Epidermal melanocyte (primary cell): ENCODE data around the gene EEF1A1.
A peak's percentile ranks its signal among the peaks of the same experiment; 100 is the strongest.
"Not testable (repeated sequence)": the region's sequence is repeated elsewhere in the genome, so short reads cannot be mapped to it uniquely, and the experiment has no call there.

Source experiments
- DNase-seq: peaks from one replicate; pipeline ENCODE4 v3.0.0; 2011; ENCODE audit warnings: low spot score; ENCODE audit not compliant: insufficient read length

Gene EEF1A1

GRCh38 chr6:73538116-73538779 is 17.4 kb upstream of the EEF1A1 start:
- DNase-seq, result no peak

GRCh38 chr6:73537677-73538076 is 16.8 kb upstream of the EEF1A1 start:
- DNase-seq, result peak; percentile 23

DNA sequence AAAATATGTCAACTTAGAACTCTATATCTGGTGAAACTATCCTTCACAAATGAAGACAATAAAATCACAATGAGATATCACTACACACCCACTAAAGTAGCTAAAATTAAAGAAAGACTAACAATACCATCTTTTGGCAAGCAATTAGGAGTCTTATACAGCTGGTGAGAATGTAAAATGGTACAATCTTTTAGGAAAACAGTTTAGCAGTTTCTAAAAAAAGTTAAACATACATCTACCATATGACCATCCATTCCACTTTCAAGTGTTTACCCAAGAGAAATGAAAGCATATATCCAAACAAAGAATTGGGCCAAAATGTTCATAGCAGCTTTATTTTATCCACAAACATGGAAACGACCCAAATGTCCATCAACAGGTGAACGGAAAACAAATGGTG is 13.8 kb upstream of the EEF1A1 start:
- no peak for DNase-seq

DNA sequence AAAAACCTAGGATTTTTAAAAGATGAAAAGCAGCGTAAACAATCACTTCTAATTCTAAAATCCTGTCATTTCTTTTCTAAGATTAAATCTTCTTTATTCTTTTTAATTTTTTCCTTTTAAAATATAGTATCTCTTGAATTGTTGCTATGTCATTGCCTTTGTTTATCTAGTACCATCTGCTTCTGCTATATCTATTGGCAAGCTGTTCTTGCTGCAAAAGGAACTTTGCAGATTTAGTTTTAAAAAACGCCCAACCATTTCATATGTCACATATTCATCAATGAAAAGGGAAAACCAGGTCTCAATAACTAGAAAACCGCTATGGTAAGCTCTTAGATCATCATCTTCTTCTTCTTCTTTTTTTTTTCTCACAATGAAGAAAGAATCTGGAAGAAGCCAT is 11.5 kb upstream of the EEF1A1 start:
- DNase-seq, result no peak

DNA sequence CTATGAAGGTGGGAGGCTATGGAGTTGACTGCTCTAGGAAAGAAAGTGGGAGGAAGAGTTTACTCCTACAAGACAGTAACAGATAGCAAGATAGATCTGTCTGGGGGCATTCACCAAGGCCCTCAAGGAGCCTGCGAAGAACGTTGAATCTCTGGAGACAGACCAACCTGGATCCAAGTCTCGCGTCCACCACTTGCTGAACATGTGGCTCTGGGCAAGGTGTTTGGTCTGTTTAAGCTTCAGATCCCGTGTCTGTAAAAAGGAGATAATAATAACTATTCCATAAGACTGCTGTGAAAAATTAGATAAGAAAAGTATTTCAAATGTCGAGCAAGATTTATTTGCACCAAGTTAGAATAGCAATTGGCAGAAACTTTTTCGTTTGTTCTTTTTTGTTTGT is 8.1 kb upstream of the EEF1A1 start:
- DNase-seq, result no peak

DNA sequence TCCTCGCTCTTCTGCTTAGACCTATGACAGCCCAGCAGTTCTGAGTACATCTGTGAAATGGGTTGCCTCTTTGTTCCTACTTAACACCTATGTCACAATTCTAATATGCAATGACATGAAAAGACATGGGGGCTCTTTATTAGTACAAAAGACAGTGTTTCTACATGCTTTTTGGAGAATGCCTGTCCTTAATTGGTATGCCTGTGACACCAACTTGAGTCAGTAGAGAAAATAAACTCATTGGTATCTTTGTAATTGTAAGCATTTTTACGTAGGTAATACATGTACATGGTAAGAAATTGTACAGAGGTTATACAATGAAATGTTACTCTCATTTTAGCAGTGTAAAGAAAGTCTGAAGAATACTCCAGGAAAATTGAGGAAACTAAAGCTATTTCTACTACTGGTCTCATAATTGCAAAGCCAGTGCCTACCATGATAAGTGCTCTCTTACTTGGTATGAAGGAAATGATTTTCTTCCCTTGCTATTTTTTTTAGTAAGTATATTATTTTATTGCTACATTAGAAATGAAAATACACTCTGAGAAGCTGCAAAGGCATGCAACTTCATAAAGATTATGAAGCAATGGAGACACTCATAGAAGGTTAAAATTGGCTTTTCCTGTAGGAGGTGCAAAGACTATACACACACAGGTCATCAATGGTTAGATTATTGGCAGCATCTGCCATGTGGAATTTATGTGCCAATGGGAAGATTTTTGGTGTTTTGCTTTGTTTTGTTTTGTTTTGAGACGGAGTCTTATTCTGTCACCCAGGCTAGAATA is 4.9 kb upstream of the EEF1A1 start:
- no peak for DNase-seq

GRCh38 chr6:73523434-73524123 is 2.7 kb upstream of the EEF1A1 start:
- no peak for DNase-seq

- peak; percentile 33 for DNase-seq
Measured at GRCh38 chr6:73521351-73521985, 636 bp upstream of the EEF1A1 start.

DNA sequence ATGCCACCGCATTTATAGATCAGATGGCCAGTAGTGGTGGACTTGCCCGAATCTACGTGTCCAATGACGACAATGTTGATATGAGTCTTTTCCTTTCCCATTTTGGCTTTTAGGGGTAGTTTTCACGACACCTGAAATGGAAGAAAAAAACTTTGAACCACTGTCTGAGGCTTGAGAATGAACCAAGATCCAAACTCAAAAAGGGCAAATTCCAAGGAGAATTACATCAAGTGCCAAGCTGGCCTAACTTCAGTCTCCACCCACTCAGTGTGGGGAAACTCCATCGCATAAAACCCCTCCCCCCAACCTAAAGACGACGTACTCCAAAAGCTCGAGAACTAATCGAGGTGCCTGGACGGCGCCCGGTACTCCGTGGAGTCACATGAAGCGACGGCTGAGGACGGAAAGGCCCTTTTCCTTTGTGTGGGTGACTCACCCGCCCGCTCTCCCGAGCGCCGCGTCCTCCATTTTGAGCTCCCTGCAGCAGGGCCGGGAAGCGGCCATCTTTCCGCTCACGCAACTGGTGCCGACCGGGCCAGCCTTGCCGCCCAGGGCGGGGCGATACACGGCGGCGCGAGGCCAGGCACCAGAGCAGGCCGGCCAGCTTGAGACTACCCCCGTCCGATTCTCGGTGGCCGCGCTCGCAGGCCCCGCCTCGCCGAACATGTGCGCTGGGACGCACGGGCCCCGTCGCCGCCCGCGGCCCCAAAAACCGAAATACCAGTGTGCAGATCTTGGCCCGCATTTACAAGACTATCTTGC is 725 bp downstream of the EEF1A1 start:
- DNase-seq, result no peak

DNA sequence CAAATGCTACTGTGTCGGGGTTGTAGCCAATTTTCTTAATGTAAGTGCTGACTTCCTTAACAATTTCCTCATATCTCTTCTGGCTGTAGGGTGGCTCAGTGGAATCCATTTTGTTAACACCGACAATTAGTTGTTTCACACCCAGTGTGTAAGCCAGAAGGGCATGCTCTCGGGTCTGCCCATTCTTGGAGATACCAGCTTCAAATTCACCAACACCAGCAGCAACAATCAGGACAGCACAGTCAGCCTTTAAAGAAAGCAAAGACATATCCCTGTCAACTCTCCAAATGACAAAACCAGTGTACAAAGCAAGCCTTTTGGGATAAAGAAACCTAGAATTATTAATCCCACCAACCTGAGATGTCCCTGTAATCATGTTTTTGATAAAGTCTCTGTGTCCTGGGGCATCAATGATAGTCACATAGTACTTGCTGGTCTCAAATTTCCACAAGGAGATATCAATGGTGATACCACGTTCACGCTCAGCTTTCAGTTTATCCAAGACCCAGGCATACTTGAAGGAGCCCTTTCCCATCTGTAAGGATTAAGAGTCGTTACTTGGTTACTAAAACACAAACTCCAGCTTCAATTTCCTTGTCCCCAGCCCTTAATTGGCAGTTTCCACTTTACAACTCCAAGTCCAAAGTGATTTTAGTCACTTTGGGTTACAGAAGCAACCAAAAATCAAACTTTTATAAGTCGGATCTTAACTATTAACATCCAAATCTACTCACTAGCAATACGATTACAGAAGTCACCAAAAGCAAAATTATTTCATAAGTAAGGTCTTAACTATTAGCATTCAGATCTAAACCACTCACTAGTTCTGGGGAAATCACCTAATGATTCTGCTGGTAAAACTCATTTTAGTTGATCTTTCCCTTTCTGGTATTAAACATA is 1.6 kb downstream of the EEF1A1 start:
- DNase-seq, result not testable (repeated sequence)

- not testable (repeated sequence) for DNase-seq
Measured at GRCh38 chr6:73518100-73518981, 2.5 kb downstream of the EEF1A1 start.

- no peak for DNase-seq
Measured at GRCh38 chr6:73516514-73517489, 4.0 kb downstream of the EEF1A1 start.

DNA sequence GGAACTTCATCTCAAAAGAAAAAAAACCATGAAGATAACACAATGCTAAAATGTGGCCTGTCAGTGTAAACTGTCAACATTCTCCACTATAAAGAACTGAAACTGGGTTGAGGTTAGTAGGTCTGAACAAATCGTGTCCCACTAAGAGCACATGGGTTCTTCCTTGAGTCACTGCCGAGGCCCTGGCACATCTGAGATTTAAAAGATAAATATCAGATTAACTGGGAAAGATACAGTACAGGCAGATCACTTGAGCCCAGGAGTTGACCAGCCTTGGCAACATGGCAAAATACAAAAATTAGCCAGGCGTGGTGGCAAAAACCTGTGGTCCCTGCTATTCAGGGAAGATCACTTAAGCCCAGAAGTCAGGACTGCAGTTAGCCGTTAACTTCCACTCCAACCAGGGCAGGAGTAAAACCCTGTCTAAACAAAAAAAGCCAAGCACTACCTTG is 5.6 kb downstream of the EEF1A1 start:
- no peak for DNase-seq

- no peak for DNase-seq
Measured at GRCh38 chr6:73514746-73515110, 6.1 kb downstream of the EEF1A1 start.

GRCh38 chr6:73513496-73513854 is 7.4 kb downstream of the EEF1A1 start:
- no peak for DNase-seq

DNA sequence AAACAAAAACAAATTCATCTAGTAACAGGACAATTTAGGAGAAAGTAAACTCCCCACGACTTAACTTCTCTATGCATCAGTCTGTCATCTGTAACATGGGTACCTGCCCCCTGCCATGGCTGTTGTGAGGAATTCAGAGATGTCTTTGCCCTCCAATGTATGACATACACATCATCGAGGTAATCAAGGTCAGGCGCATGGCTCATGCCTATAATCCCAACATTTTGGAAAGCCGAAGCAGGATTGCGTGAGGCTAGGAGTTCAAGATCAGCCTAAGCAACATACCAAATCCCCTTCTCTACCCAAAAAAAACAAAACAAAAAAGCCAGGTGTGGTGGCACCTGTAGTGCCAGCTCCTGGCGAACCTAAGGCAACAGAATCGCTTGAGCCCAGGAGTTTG is 9.0 kb downstream of the EEF1A1 start:
- no peak for DNase-seq

DNA sequence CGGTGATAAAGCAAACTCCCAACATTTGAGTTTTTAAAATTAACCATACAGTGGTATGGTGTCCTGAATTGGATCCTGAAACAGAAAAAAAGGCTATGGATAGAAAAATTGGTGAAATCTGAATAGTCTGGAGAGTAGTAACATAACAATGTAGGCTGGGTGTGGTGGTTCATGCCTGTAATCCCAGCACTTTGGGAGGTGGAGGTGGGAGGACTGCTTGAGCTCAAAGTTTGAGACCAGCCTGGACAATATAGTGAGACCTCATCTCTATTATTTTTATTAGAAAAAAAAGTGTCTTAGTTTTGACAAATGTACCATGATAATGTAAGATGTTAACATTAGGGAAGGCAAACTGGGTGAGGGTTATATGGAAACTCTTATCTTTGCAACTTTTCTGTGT is 11.0 kb downstream of the EEF1A1 start:
- DNase-seq, result no peak

DNA sequence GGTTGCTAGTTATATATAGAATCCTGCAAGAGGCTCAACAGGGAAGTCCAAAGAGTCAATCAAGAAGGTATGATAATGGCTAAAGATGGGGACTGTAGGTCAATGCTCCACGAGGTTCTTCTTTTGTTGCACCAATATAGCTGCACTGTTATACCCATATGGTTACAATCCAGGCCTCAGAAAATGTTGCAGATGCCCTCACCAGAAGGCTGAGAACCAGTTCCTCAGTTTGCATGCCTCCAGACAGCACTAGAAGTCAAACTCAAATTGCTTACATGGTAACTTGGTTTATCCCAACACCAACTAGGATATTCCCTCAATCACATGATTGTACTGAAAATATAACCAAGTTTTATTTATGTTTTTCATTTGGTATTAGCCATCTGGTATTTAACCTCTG is 12.1 kb downstream of the EEF1A1 start:
- no peak for DNase-seq
